HG03060 (cell line): ENCODE data around the gene SLC9A9.

Experiments used
- ATAC-seq: cut with Tn5 transposase; IDR thresholded peaks from one replicate; pipeline ENCODE4 v1.9.1; 2021; ENCODE audit warnings: low read depth, moderate number of reproducible peaks; ENCODE audit not compliant: unreplicated experiment

The SLC9A9 gene

GRCh38 chr3:143480344-143480743 is 367.9 kb downstream of the SLC9A9 start:
- ATAC-seq: no peak

- no peak for ATAC-seq
Measured at GRCh38 chr3:143479727-143480126, 368.5 kb downstream of the SLC9A9 start.

DNA sequence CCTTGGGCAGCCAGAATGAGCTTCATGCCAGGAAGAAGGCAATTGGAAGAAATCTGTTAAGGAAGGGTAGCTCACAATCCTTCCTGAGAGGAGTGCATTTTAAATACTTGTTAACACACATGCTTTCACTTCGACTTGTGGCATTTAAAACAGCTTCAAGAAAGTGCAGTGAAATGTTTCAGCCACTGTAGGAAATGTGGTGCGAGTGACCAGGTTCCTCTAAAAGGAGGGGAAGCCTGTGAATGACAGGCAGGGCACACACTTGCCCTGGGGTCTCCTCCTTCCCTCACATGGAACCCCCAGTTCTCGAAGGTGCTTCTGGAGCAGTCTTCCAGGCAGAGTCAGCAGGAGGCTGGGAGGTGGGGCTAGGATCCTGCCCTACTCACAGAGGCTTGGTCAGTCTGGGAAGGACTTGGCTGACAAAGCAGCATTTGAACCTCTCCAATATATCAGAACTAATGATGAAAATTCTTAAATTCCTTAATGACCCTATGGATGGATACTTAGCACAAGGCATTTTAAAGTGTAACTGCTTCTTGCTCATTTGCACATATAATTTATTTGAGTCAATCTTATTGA is 370.1 kb downstream of the SLC9A9 start:
- ATAC-seq: no peak

GRCh38 chr3:143476965-143477640 is 371.2 kb downstream of the SLC9A9 start:
- no peak for ATAC-seq

GRCh38 chr3:143475981-143476380 is 372.3 kb downstream of the SLC9A9 start:
- ATAC-seq: no peak

DNA sequence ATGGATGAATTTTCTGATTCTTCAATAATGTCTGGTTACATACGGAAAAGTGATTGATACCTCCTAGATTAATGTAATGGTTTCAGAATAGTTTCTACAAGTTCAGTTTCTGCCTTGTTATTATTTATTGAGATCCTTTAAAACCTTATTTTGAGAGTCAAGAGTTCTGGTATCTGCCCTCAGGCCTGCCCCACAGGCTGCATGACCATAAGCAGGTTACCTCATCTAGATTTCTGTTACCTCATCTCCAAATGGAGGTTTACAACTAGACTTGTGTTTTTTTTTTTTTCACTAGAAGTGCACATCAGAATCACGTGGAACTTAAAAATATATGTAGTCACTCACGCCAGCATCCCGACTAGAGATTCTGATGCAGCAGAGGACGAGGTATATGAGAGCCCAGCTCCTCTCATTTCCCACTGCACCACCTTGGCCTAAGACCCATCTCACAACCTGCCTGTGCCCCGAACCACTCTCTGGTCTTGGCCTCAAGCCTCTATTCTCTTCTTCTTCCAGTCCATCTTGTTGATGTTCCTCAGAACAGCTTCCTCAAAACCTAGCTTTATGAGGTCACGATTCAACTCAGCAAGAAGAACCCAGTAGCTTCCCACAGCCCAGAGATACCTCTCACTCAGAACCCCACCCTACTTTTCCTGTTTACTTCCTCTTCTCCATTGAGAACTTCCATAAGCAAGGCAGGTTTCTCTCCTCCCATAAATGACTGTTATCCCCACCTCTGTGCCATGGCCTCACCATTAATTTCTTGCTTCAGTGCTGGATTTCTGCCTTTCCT is 375.3 kb downstream of the SLC9A9 start:
- no peak for ATAC-seq

DNA sequence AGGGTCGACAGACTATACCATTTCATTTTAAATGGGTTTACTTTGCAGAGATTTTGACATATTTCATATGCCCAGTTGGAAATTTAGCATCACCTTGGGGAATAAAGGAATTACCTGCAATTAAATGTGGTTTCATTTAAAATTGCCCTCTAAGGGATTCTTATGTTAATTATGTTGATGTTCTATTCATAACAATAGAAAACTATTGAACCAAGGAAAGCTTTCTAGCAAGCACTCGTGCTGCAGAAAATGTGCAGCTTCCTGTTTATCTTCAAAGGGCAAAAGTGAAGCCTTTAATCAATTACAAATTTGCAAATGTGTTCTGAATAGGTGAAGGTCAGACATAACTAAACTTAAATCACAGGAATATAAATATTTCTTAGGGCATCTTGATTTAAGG is 376.6 kb downstream of the SLC9A9 start:
- ATAC-seq: no peak

GRCh38 chr3:143469159-143469558 is 379.1 kb downstream of the SLC9A9 start:
- no peak for ATAC-seq

DNA sequence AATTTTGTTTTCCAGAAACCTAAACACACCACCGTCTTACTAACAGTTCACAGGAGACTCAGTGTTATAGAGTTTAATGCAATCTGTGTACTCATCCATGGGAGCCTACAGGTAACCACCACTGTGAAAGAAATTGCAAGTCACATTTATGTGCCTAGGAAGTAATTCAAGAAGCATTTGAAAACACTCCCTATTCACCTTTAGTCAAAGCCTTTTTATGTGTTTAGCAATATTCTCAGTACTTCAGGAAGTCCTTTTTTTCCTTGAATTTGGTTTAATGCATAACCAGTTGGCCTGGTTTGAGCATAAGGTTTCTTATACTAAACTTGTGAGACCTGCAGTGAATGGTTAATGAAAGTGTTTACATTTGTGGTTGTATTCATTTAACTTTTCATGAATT is 382.6 kb downstream of the SLC9A9 start:
- ATAC-seq: no peak

- ATAC-seq: no peak
Measured at GRCh38 chr3:143464850-143465249, 383.4 kb downstream of the SLC9A9 start.

DNA sequence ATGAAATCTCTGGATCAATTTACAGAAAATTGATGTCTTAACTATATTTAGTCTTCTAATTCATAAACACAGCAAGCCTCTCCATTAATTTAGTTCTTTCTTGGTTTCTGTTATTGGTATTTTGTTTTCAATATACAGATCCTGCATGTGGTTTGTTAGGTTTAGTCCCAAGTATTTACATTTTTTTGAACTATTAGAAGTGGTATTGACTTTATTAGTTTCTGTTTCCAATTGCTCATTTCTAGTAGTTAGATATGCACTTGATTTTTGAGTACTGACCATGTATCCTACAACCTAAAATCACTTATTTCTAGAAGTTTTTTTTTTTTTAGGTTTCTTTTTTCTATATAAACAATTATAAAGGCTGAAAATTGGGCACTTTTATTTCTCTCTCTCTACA is 392.8 kb downstream of the SLC9A9 start:
- no peak for ATAC-seq

- no peak for ATAC-seq
Measured at GRCh38 chr3:143450632-143451031, 397.6 kb downstream of the SLC9A9 start.

DNA sequence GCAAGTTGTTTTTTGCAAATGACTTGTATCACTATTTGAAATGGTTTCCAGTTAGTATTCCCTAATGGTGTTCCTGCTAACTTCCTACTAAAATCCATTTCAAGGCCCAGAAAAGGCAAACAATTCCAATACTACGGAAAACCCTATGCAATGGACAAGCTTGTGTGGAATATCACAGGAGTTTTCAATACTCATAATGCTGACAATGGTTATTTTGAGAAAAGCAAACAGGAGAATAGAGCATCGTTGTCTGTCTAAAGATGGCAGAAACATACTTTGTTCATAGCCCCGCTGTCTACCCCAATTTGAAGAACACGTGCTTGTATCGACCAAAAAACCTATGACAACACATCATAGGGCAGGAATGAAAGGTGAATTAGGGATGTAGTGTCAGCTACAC is 400.8 kb downstream of the SLC9A9 start:
- no peak for ATAC-seq

- ATAC-seq: no peak
Measured at GRCh38 chr3:143445118-143445517, 403.1 kb downstream of the SLC9A9 start.

GRCh38 chr3:143443851-143444331 is 404.4 kb downstream of the SLC9A9 start:
- no peak for ATAC-seq

GRCh38 chr3:143442814-143443447 is 405.3 kb downstream of the SLC9A9 start:
- ATAC-seq: no peak

GRCh38 chr3:143441516-143442171 is 406.6 kb downstream of the SLC9A9 start:
- no peak for ATAC-seq

DNA sequence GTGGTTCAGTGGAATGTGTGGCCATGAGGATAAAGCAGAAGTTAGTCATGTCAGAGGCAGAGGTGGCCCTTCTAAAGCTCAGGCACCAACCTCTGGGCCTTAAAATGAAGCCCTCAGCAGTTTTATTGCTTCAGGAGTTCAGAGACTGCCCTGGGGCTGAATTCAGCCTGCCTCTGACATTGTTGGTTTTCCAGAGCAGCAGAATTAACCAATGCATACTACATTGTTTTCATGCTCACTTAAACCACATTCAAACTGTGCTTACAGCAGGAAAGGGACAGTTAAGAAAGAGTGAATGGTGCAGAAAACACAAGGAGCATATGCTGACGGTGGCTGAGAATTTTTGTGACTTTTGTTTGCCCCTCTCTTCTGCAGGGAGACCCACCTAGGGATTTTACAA is 408.5 kb downstream of the SLC9A9 start:
- ATAC-seq: no peak

- no peak for ATAC-seq
Measured at GRCh38 chr3:143437405-143437804, 410.9 kb downstream of the SLC9A9 start.

GRCh38 chr3:143436231-143436930 is 411.9 kb downstream of the SLC9A9 start:
- no peak for ATAC-seq
